H9 (cell line): ENCODE results near the gene EPB41L4B. TPM values are rescaled to one million over a fixed set of nuclear protein-coding genes. Genes with fewer than 3 reads are reported as not detected.

ENCODE experiments used
- DNase-seq: peaks from one replicate; pipeline ENCODE4 v3.0.0-alpha.2; 2017
- H2AFZ ChIP-seq: one replicate; pipeline ENCODE4 v1.6.1; 2013; ENCODE audit warnings: mild to moderate bottlenecking, low read length, control low read depth, moderate library complexity
- H2AK5ac ChIP-seq: 2 replicates; pipeline ENCODE4 v1.6.1; 2013; ENCODE audit warnings: low read length, control low read depth, mixed read lengths; ENCODE audit not compliant: insufficient read length
- H2BK120ac ChIP-seq: one replicate; pipeline ENCODE4 v1.6.1; 2013; ENCODE audit warnings: low read depth, mild to moderate bottlenecking, low read length, control low read depth, inconsistent platforms; ENCODE audit not compliant: poor library complexity, severe bottlenecking
- H2BK12ac ChIP-seq: 2 replicates; pipeline ENCODE4 v1.6.1; 2013; ENCODE audit warnings: low read length, control low read depth, mixed read lengths, low read depth; ENCODE audit not compliant: insufficient read length
- H2BK15ac ChIP-seq: 2 replicates; pipeline ENCODE4 v1.6.1; 2013; ENCODE audit warnings: low read depth, low read length, control low read depth
- H2BK20ac ChIP-seq: one replicate; pipeline ENCODE4 v1.6.1; 2013; ENCODE audit warnings: low read depth, mild to moderate bottlenecking, low read length, control low read depth, inconsistent platforms; ENCODE audit not compliant: poor library complexity, severe bottlenecking
- H2BK5ac ChIP-seq: 2 replicates; pipeline ENCODE4 v1.6.1; 2013; ENCODE audit warnings: low read length, control low read depth, mixed read lengths; ENCODE audit not compliant: insufficient read length
- H3K14ac ChIP-seq: 2 replicates; pipeline ENCODE4 v1.6.1; 2013; ENCODE audit warnings: low read length, control low read depth; ENCODE audit not compliant: insufficient read depth
- H3K18ac ChIP-seq: 2 replicates; pipeline ENCODE4 v1.6.1; 2013; ENCODE audit warnings: low read depth, mild to moderate bottlenecking, mixed read lengths, low read length, control low read depth; ENCODE audit not compliant: insufficient read length
- H3K23ac ChIP-seq: 2 replicates; pipeline ENCODE4 v1.6.1; 2013; ENCODE audit warnings: low read length, control low read depth, mixed read lengths, low read depth; ENCODE audit not compliant: insufficient read length
- H3K23me2 ChIP-seq: 2 replicates; pipeline ENCODE4 v1.6.1; 2013; ENCODE audit warnings: low read depth, mild to moderate bottlenecking, mixed read lengths, low read length, control low read depth; ENCODE audit not compliant: insufficient read length, poor library complexity, severe bottlenecking
- H3K27ac ChIP-seq: 2 replicates; pipeline ENCODE4 v1.5.1; 2013; ENCODE audit warnings: low read length, control low read depth, mixed read lengths, low read depth; ENCODE audit not compliant: insufficient read length
- H3K27me3 ChIP-seq: 2 replicates; pipeline ENCODE4 v1.6.1; 2013; ENCODE audit warnings: low read length, control low read depth, inconsistent platforms; ENCODE audit not compliant: insufficient read depth
- H3K4ac ChIP-seq: 2 replicates; pipeline ENCODE4 v1.6.1; 2013; ENCODE audit warnings: low read depth, mild to moderate bottlenecking, control low read depth, inconsistent platforms, low read length, moderate library complexity
- H3K4me1 ChIP-seq: 2 replicates; pipeline ENCODE4 v1.6.1; 2013; ENCODE audit warnings: low read length, control low read depth, inconsistent platforms; ENCODE audit not compliant: insufficient read depth
- H3K4me2 ChIP-seq: 2 replicates; pipeline ENCODE4 v1.6.1; 2013; ENCODE audit warnings: low read length, control low read depth, mixed read lengths; ENCODE audit not compliant: insufficient read length, insufficient read depth
- H3K56ac ChIP-seq: 2 replicates; pipeline ENCODE4 v1.6.1; 2013; ENCODE audit warnings: low read depth, mild to moderate bottlenecking, mixed read lengths, low read length, control low read depth; ENCODE audit not compliant: insufficient read length
- H3K79me1 ChIP-seq: 2 replicates; pipeline ENCODE4 v1.6.1; 2013; ENCODE audit warnings: low read depth, mild to moderate bottlenecking, moderate library complexity, low read length, control low read depth, inconsistent platforms; ENCODE audit not compliant: insufficient read depth, poor library complexity, severe bottlenecking
- H3K79me2 ChIP-seq: 2 replicates; pipeline ENCODE4 v1.6.1; 2013; ENCODE audit warnings: low read length, control low read depth, inconsistent platforms; ENCODE audit not compliant: insufficient read depth
- H3K9ac ChIP-seq: 2 replicates; pipeline ENCODE4 v1.6.1; 2013; ENCODE audit warnings: low read length, control low read depth, mixed read lengths; ENCODE audit not compliant: insufficient read length; ENCODE audit errors: extremely low read depth
- H3K9me3 ChIP-seq: one replicate; pipeline ENCODE4 v1.6.1; 2013; ENCODE audit warnings: low read depth, low read length, inconsistent platforms; ENCODE audit not compliant: control insufficient read depth
- H3T11ph ChIP-seq: one replicate; pipeline ENCODE4 v1.6.1; 2013; ENCODE audit warnings: mild to moderate bottlenecking, low read length, control low read depth, inconsistent platforms
- H4K20me1 ChIP-seq: one replicate; pipeline ENCODE4 v1.6.1; 2013; ENCODE audit not compliant: control insufficient read depth, insufficient read length, insufficient read depth
- H4K5ac ChIP-seq: 2 replicates; pipeline ENCODE4 v1.6.1; 2013; ENCODE audit warnings: low read depth, mild to moderate bottlenecking, mixed read lengths, low read length, control low read depth; ENCODE audit not compliant: insufficient read length
- H4K8ac ChIP-seq: replicated peaks from 2 replicates; pipeline ENCODE4 v1.6.1; 2013; ENCODE audit warnings: low read length, control low read depth, mixed read lengths, low read depth; ENCODE audit not compliant: insufficient read length
- H4K91ac ChIP-seq: 2 replicates; pipeline ENCODE4 v1.6.1; 2013; ENCODE audit warnings: low read depth, mild to moderate bottlenecking, moderate library complexity, mixed read lengths, low read length, control low read depth; ENCODE audit not compliant: insufficient read length
- H3K27ac Mint-ChIP-seq, 3 experiments: 2 replicates in 2 of 3; 3 replicates in 1 of 3; pipeline ENCODE4 v1.8.0; 2020 to 2021; ENCODE audit warnings: mixed read lengths in 3 of 3, mild to moderate bottlenecking in 1 of 3, moderate library complexity in 1 of 3
- H3K27me3 Mint-ChIP-seq: 2 replicates; pipeline ENCODE4 v1.8.0; 2021; ENCODE audit warnings: low read depth, mild to moderate bottlenecking, moderate library complexity, mixed read lengths
- H3K36me3 Mint-ChIP-seq, 3 experiments: 2 replicates in 2 of 3; 3 replicates in 1 of 3; pipeline ENCODE4 v1.8.0; 2020 to 2021; ENCODE audit warnings: low read depth in 3 of 3, mixed read lengths in 3 of 3; ENCODE audit not compliant: insufficient read depth in 1 of 3
- H3K4me1 Mint-ChIP-seq, 2 experiments: 2 replicates each; pipeline ENCODE4 v1.8.0; 2020; ENCODE audit warnings: mixed read lengths in 2 of 2
- H3K4me3 Mint-ChIP-seq, 2 experiments: 2 replicates in 1 of 2; 3 replicates in 1 of 2; pipeline ENCODE4 v1.8.0; 2020 to 2021; ENCODE audit warnings: mild to moderate bottlenecking in 2 of 2, mixed read lengths in 2 of 2, moderate library complexity in 1 of 2
- H3K9me3 Mint-ChIP-seq, 2 experiments: 2 replicates in 1 of 2; 3 replicates in 1 of 2; pipeline ENCODE4 v1.8.0; 2020; ENCODE audit warnings: mild to moderate bottlenecking in 2 of 2, mixed read lengths in 2 of 2, moderate library complexity in 1 of 2
- WGBS: extraction: QIAGEN DNeasy Blood & Tissue Kit; methylation state at CpG from one replicate; pipeline ENCODE4 v1.1.7; 2013; ENCODE audit warnings: missing lambda C conversion rate, low lambda C conversion rate, mixed read lengths; ENCODE audit not compliant: insufficient read length; ENCODE audit errors: extremely low coverage; 5-methylcytosine and 5-hydroxymethylcytosine counted together
- total RNA-seq: library from RNA; stranded (reverse); gene quantifications from 2 replicates; pipeline ENCODE4 v1.2.1, GENCODE V29; 2021
- TF ChIP-seq, protein P1 (sequence below): fragments of 200-600 bp; sonication (generic); conservative IDR thresholded peaks from 3 replicates; pipeline ENCODE4 v1.8.0; 2021; ENCODE audit warnings: antibody characterized with exemption, mild to moderate bottlenecking

Gene EPB41L4B
- total RNA-seq, 1 experiment from 2014 or later, result 18.9 TPM

DNA sequence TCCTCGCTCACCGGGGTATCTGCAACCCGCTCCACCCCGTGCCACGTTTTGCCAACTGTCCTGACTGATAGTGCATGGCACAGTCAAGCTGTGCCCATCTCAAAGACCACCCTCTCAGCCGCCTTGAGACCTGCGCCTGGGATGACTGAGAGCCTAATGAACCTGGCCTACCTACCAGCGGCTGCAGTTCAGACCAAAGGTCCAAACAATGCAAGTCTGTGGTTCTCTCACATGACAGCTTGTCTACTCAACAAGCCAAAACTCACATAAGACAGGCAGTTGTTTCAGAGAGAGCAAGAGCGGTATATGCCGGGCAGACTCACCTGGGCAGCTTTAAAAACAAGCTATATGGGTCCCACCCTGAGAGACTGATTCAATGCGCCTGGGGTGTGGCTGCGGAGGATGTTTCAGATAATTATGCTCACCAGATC lies 70.5 kb downstream of the EPB41L4B start:
- Histone ChIP-seq H2BK12ac (no peak overlapping the region), H3K27me3 (no peaks in the 10 kb centered on the region), H3K9ac (no peak overlapping the region), H2BK5ac (no peak overlapping the region), H3K56ac (no peak overlapping the region), H3T11ph (no peak overlapping the region), H3K79me1 (no peaks in the 10 kb centered on the region), H3K18ac (no peak overlapping the region), H3K4me1 (no peaks in the 10 kb centered on the region), H4K8ac (no peak overlapping the region), H2BK120ac (no peak overlapping the region), H2AFZ (no peak overlapping the region), H3K27ac (no peak overlapping the region), H4K20me1 (no peaks in the 10 kb centered on the region), H4K5ac (no peak overlapping the region), H2AK5ac (no peak overlapping the region), H4K91ac (no peak overlapping the region), H3K23me2 (no peaks in the 10 kb centered on the region), H3K4me2 (no peak overlapping the region), H3K23ac (no peak overlapping the region), H3K9me3 (no peaks in the 10 kb centered on the region), H2BK20ac (no peak overlapping the region), H3K79me2 (no peaks in the 10 kb centered on the region), H3K14ac (no peak overlapping the region), H2BK15ac (no peak overlapping the region), H3K4ac (no peak overlapping the region)
- Mint-ChIP-seq H3K27me3 (no peaks in the 10 kb centered on the region), H3K4me1 (peaks cover 27 to 37% of the 10 kb centered on the region in 2 experiments), H3K27ac (no peak overlapping the region; a peak in 1 of 7 replicates), H3K9me3 (no peaks in the 10 kb centered on the region), H3K4me3 (no peak overlapping the region), H3K36me3 (peaks cover 5 to 39% (median 24%) of the 10 kb centered on the region in 3 experiments; a peak in 6 of 7 replicates)
- TF ChIP-seq, protein P1, sequence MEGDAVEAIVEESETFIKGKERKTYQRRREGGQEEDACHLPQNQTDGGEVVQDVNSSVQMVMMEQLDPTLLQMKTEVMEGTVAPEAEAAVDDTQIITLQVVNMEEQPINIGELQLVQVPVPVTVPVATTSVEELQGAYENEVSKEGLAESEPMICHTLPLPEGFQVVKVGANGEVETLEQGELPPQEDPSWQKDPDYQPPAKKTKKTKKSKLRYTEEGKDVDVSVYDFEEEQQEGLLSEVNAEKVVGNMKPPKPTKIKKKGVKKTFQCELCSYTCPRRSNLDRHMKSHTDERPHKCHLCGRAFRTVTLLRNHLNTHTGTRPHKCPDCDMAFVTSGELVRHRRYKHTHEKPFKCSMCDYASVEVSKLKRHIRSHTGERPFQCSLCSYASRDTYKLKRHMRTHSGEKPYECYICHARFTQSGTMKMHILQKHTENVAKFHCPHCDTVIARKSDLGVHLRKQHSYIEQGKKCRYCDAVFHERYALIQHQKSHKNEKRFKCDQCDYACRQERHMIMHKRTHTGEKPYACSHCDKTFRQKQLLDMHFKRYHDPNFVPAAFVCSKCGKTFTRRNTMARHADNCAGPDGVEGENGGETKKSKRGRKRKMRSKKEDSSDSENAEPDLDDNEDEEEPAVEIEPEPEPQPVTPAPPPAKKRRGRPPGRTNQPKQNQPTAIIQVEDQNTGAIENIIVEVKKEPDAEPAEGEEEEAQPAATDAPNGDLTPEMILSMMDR, result no peak
- WGBS, result no CpG with 5 or more reads among the region's 12 CpGs
- DNase-seq, result no peak
